Measurements from ENCODE around the gene SUGCT.

SUGCT gene

GRCh38 chr7:40714363-40715052 lies 579.7 kb downstream of the SUGCT start:
- in situ Hi-C loops (cut with MboI; ENCODE audit: low sequenced_read_pairs), result no loop called here
- DNase-seq (ENCODE audit: low spot score in 2 of 2), result no peak

GRCh38 chr7:40715053-40715430 lies 580.2 kb downstream of the SUGCT start:
- H3K36me3 ChIP-seq (replicated peaks), result no peaks in the 10 kb centered on the region
- no peak overlapping the region for H3K4me3 ChIP-seq
- no peaks in the 10 kb centered on the region for H3K9me3 ChIP-seq
- H3K27me3 ChIP-seq (ENCODE audit: low read depth), result 0 out of 2 replicates have a peak, but pooled peaks cover 2% of the 10 kb centered on the region
- in situ Hi-C loops (cut with MboI; ENCODE audit: low sequenced_read_pairs), result no loop called here
- H3K4me1 ChIP-seq, result no peaks in the 10 kb centered on the region; the same call in 1 of the 2 replicates
- DNase-seq (ENCODE audit: low spot score in 2 of 2), result no peak

More at GRCh38 chr7:40714363-40715052, 579.7 kb downstream of the SUGCT start:
- no peak overlapping the region for H3K4me3 ChIP-seq
- H3K9me3 ChIP-seq, result no peaks in the 10 kb centered on the region
- no peaks in the 10 kb centered on the region for H3K36me3 ChIP-seq (replicated peaks)
- 0 out of 2 replicates have a peak, but pooled peaks cover 2% of the 10 kb centered on the region for H3K27me3 ChIP-seq (ENCODE audit: low read depth)
- no peaks in the 10 kb centered on the region; the same call in 1 of the 2 replicates for H3K4me1 ChIP-seq

GRCh38 chr7:40716052-40716451 lies 581.2 kb downstream of the SUGCT start:
- in situ Hi-C loops (cut with MboI; ENCODE audit: low sequenced_read_pairs), result no loop called here

GRCh38 chr7:40717242-40717641 lies 582.4 kb downstream of the SUGCT start:
- in situ Hi-C loops (cut with MboI; ENCODE audit: low sequenced_read_pairs), result no loop called here
- H3K4me3 ChIP-seq, result no peak overlapping the region

More at GRCh38 chr7:40716052-40716451, 581.2 kb downstream of the SUGCT start:
- Histone ChIP-seq H3K4me3 (no peak overlapping the region), H3K27me3 (ENCODE audit: low read depth) (0 out of 2 replicates have a peak, but pooled peaks cover 2% of the 10 kb centered on the region), H3K9me3 (no peaks in the 10 kb centered on the region), H3K36me3 (replicated peaks) (no peaks in the 10 kb centered on the region), H3K4me1 (no peaks in the 10 kb centered on the region; the same call in 1 of the 2 replicates)
- DNase-seq (ENCODE audit: low spot score in 2 of 2), result no peak

DNA sequence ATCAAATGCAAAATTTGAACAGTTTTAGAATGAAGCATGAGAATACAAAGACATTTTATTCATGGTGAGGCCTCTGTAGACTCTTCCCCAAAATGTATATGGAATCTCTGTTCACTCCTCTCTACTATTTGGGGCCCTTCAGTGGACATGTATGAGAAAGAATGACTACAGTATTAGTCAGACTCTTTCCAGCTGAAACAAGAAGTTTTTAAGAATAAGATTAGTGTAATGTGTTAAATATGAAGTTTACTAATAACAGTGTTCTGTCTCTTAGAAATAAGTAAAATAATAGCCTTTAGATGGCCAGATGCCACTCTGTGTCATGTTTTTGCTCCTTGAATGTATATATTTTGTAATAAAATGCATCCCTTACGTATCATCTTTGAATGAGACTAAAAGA lies 585.6 kb downstream of the SUGCT start:
- in situ Hi-C loops (cut with MboI; ENCODE audit: low sequenced_read_pairs), result no loop called here
- no peaks in the 10 kb centered on the region for H3K27me3 ChIP-seq (ENCODE audit: low read depth)
- DNase-seq (ENCODE audit: low spot score in 2 of 2), result no peak

More at GRCh38 chr7:40717242-40717641, 582.4 kb downstream of the SUGCT start:
- H3K4me1 ChIP-seq, result no peaks in the 10 kb centered on the region; the same call in 1 of the 2 replicates
- H3K36me3 ChIP-seq (replicated peaks), result no peaks in the 10 kb centered on the region
- 0 out of 2 replicates have a peak, but pooled peaks cover 2% of the 10 kb centered on the region for H3K27me3 ChIP-seq (ENCODE audit: low read depth)
- no peaks in the 10 kb centered on the region for H3K9me3 ChIP-seq
- peak; percentile 54 to 85 for DNase-seq (ENCODE audit: low spot score in 2 of 2)

GRCh38 chr7:40721342-40721949 lies 586.6 kb downstream of the SUGCT start:
- no peaks in the 10 kb centered on the region for H3K9me3 ChIP-seq
- no peaks in the 10 kb centered on the region for H3K27me3 ChIP-seq (ENCODE audit: low read depth)
- in situ Hi-C loops (cut with MboI; ENCODE audit: low sequenced_read_pairs), result no loop called here
- DNase-seq (ENCODE audit: low spot score in 2 of 2), result no peak
- H3K4me1 ChIP-seq, result no peaks in the 10 kb centered on the region; the same call in 1 of the 2 replicates
- no peak overlapping the region for H3K4me3 ChIP-seq
- no peaks in the 10 kb centered on the region for H3K36me3 ChIP-seq (replicated peaks)

More for the DNA sequence above, 585.6 kb downstream of the SUGCT start:
- Histone ChIP-seq H3K4me1 (no peaks in the 10 kb centered on the region; the same call in 1 of the 2 replicates), H3K9me3 (no peaks in the 10 kb centered on the region), H3K4me3 (no peak overlapping the region), H3K36me3 (replicated peaks) (no peaks in the 10 kb centered on the region)

GRCh38 chr7:40722242-40722641 lies 587.4 kb downstream of the SUGCT start:
- Histone ChIP-seq H3K27me3 (ENCODE audit: low read depth) (no peaks in the 10 kb centered on the region), H3K4me1 (no peaks in the 10 kb centered on the region; the same call in 1 of the 2 replicates), H3K36me3 (replicated peaks) (no peaks in the 10 kb centered on the region), H3K9me3 (no peaks in the 10 kb centered on the region), H3K4me3 (no peak overlapping the region)
- DNase-seq (ENCODE audit: low spot score in 2 of 2), result no peak
- in situ Hi-C loops (cut with MboI; ENCODE audit: low sequenced_read_pairs), result no loop called here

DNA sequence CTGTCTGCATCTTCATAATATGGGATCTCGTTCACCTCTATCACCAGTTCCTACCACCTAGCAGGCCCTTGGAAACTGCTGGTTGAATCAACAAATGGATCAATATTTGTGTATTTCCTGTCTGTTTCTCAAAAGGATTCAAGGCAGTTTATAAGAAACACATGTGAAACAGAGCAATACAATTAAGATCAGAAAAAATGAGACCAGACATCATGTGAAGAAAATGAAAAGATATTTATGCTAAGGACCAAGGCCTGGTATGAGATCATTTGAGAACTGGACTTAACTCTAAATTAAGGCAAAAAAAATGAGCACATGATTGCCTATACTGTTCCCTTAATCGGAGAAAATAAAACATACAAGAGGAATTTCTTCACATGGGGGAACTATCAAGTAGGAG lies 589.0 kb downstream of the SUGCT start:
- no peaks in the 10 kb centered on the region for H3K4me1 ChIP-seq
- no peaks in the 10 kb centered on the region for H3K9me3 ChIP-seq
- DNase-seq (ENCODE audit: low spot score in 2 of 2), result no peak
- no peaks in the 10 kb centered on the region for H3K27me3 ChIP-seq (ENCODE audit: low read depth)
- H3K4me3 ChIP-seq, result no peak overlapping the region
- in situ Hi-C loops (cut with MboI; ENCODE audit: low sequenced_read_pairs), result no loop called here
- H3K36me3 ChIP-seq (replicated peaks), result no peaks in the 10 kb centered on the region

DNA sequence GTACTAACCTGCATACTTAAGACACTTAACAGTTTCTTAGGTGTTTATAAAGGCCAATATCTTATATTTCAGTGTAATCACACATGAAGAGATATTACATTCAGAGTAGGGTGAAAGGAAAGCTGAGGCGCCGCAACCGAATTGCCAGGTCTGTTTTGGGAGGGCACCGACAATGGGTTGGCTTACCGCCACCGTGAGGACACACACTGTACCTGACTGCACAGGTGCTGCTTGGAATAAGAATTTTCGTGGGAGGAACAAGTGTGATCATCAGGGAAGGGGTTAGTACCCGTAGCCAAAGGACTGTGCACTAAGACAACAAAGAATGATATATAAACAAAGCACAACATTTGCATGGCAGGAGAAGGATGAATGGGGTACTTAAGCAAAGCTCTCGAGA lies 591.8 kb downstream of the SUGCT start:
- no peak for DNase-seq (ENCODE audit: low spot score in 2 of 2)
- no peaks in the 10 kb centered on the region for H3K4me1 ChIP-seq
- no peaks in the 10 kb centered on the region for H3K9me3 ChIP-seq
- no peak overlapping the region for H3K4me3 ChIP-seq
- no peaks in the 10 kb centered on the region for H3K36me3 ChIP-seq (replicated peaks)
- no peaks in the 10 kb centered on the region for H3K27me3 ChIP-seq (ENCODE audit: low read depth)
- in situ Hi-C loops (cut with MboI; ENCODE audit: low sequenced_read_pairs), result no loop called here

GRCh38 chr7:40733114-40733513 lies 598.3 kb downstream of the SUGCT start:
- Histone ChIP-seq H3K36me3 (replicated peaks) (no peaks in the 10 kb centered on the region), H3K4me3 (no peak overlapping the region), H3K27me3 (ENCODE audit: low read depth) (no peaks in the 10 kb centered on the region), H3K4me1 (no peaks in the 10 kb centered on the region), H3K9me3 (no peaks in the 10 kb centered on the region)
- in situ Hi-C loops (cut with MboI; ENCODE audit: low sequenced_read_pairs), result no loop called here
- DNase-seq (ENCODE audit: low spot score in 2 of 2), result no peak

DNA sequence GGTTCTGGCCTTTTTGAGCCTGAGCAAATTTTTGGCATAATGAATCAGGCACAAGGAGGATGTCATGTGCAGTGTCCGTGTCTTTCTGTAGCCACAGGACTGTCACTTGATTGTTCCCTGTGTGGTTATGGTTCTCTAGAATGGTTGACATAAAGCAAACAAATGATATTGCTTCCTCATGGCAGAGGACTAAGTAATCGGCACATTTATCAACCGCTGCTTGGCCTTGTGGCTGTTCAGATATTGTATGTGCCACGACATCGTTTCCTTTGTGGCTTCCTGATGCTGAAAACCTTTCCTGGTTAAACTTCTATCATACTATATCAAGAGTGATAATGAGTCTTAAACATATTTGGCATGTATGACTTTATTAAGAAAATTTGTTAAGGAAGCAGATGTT lies 598.8 kb downstream of the SUGCT start:
- DNase-seq (ENCODE audit: low spot score in 2 of 2), result no peak
- Histone ChIP-seq H3K9me3 (no peaks in the 10 kb centered on the region), H3K27me3 (ENCODE audit: low read depth) (no peaks in the 10 kb centered on the region), H3K4me1 (no peaks in the 10 kb centered on the region), H3K36me3 (replicated peaks) (no peaks in the 10 kb centered on the region), H3K4me3 (no peak overlapping the region)
- in situ Hi-C loops (cut with MboI; ENCODE audit: low sequenced_read_pairs), result no loop called here

- H3K4me3 ChIP-seq, result no peak overlapping the region
- H3K27me3 ChIP-seq (ENCODE audit: low read depth), result no peaks in the 10 kb centered on the region
- DNase-seq (ENCODE audit: low spot score in 2 of 2), result no peak
- in situ Hi-C loops (cut with MboI; ENCODE audit: low sequenced_read_pairs), result no loop called here
- H3K4me1 ChIP-seq, result no peaks in the 10 kb centered on the region
- no peaks in the 10 kb centered on the region for H3K9me3 ChIP-seq
- no peaks in the 10 kb centered on the region for H3K36me3 ChIP-seq (replicated peaks)
Observed at GRCh38 chr7:40739257-40739656, 604.5 kb downstream of the SUGCT start.

- DNase-seq (ENCODE audit: low spot score in 2 of 2), result no peak
- Histone ChIP-seq H3K9me3 (no peaks in the 10 kb centered on the region), H3K4me1 (no peaks in the 10 kb centered on the region), H3K4me3 (no peak overlapping the region), H3K27me3 (ENCODE audit: low read depth) (no peaks in the 10 kb centered on the region), H3K36me3 (replicated peaks) (no peaks in the 10 kb centered on the region)
- in situ Hi-C loops (cut with MboI; ENCODE audit: low sequenced_read_pairs), result no loop called here
Observed at GRCh38 chr7:40742270-40742669, 607.5 kb downstream of the SUGCT start.

DNA sequence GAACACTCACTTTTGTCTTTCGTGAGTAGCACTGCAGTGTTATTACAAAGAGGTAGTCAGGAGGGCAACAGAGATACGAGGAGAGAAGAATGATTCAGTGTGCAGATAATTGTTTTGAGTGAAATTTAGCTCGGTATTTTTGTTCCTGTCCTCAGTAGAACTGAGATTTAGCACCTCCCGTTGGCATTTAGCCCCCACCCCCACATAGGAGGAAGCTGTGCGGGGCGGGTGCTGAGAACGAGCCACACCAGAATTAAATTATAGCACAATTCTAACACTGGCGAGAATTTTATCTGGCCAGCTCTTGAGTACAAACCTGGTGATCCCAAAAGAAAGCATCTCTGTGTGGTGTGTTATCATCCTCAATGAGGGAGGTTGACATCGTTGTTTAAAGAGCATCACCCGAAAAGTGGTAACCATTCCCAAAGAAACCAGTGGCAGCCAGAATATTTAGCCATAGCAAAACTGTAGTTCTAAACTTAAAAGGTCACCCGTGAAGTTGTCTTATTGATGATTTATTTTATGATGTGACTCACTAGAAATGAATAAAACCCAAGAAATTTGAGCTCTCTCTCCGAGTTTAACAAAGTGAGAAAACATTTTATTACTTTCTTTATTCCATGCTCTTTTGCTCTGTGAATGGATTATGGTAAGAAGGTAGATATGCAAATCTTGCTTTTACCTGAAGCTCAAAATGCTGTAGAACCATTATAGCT lies 612.2 kb downstream of the SUGCT start:
- DNase-seq (ENCODE audit: low spot score in 2 of 2), result no peak
- H3K36me3 ChIP-seq (replicated peaks), result no peaks in the 10 kb centered on the region
- no peak overlapping the region for H3K4me3 ChIP-seq
- no peaks in the 10 kb centered on the region for H3K9me3 ChIP-seq
- no peaks in the 10 kb centered on the region for H3K4me1 ChIP-seq
- in situ Hi-C loops (cut with MboI; ENCODE audit: low sequenced_read_pairs), result no loop called here
- H3K27me3 ChIP-seq (ENCODE audit: low read depth), result no peaks in the 10 kb centered on the region

All from HAP-1 (cell line).